COLO668 (cell line): ENCODE data around the gene RNU6-9.

Experiments used
- DNase-seq: peaks from one replicate; lab custom pipeline; 2025; ENCODE audit not compliant: unreplicated experiment; lab: John Stamatoyannopoulos, UW

RNU6-9 gene

DNA sequence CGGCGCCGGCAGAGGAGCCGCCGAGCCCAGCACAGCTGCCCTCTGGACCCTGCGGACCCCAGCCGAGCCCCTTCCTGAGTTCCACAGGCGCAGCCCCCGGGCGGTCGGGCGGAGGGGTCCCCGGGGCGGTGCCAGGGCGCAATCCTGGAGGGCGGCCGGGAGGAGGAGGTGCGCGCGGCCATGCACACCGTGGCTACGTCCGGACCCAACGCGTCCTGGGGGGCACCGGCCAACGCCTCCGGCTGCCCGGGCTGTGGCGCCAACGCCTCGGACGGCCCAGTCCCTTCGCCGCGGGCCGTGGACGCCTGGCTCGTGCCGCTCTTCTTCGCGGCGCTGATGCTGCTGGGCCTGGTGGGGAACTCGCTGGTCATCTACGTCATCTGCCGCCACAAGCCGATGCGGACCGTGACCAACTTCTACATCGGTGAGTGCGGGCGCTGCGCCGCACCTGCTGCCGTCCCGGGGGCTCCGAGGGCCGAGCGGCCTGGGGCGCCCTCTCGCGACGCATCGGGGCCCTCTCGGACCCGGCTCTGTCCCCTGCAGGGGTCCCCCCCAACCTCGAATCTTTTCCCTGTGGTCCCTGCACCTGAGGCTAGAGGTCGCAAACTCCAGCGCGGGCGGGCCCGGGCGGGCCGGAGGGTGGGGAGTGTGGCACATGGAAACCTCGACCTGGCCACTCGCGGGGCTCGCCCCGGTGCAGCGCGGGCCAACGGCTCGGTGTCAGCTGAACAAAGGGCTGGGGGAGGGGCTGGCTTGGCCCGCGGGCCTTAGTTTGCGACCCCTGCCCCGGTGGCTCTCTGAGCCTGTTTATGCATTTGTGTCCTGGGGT is 24.3 kb downstream of the RNU6-9 start, which contains the start of gene KISS1R:
Gene KISS1R (plus strand): TSS at position 11 of the 829 bp plus-strand sequence. CDS start 170 bp downstream, at position 181.
- peak; percentile 61 for DNase-seq

DNA sequence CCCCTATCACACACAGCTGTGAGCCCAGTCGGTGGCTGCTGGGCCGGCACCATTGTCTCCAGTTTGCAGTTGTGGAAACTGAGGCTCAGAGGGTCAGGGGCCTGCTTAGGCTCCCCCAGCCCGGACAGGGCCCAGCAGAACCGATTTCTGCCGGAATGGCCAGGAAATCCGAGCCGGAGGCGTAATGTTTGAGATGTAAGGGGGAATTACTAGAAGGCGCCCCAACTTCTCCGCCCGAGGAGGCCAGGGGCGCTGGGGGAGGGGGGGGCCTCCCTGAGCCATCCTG is 24.8 kb downstream of the RNU6-9 start:
- DNase-seq, result no peak

DNA sequence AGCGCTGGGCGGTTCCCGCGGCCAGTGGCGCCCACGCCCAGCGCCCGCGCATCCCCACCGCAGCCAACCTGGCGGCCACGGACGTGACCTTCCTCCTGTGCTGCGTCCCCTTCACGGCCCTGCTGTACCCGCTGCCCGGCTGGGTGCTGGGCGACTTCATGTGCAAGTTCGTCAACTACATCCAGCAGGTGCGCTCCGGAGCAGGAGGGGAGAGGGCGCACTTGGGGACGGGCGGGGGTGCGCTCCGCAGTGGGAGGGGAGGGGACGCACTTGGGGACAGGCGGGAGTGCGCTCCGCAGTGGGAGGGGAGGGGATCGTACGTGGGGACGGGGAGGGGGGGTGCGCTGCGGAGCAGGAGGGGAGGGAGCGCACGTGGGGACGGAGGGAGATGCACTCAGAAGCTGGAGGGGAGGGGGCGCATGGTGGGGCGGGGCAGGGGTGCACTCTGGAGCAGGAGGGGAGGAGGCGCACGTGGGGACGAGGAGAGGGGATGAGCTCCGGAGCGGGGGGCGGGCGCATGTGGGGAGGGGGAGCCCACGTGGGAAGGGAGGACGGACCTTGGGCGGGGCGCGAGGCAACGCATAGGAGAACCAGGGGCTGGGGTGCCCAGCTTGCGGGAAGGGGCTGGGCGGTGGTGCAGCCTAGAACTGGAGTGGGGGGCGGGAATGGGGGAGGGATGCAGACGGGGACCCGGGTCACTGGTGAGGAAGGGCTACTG is 25.4 kb downstream of the RNU6-9 start:
- DNase-seq, result peak; percentile 34

DNA sequence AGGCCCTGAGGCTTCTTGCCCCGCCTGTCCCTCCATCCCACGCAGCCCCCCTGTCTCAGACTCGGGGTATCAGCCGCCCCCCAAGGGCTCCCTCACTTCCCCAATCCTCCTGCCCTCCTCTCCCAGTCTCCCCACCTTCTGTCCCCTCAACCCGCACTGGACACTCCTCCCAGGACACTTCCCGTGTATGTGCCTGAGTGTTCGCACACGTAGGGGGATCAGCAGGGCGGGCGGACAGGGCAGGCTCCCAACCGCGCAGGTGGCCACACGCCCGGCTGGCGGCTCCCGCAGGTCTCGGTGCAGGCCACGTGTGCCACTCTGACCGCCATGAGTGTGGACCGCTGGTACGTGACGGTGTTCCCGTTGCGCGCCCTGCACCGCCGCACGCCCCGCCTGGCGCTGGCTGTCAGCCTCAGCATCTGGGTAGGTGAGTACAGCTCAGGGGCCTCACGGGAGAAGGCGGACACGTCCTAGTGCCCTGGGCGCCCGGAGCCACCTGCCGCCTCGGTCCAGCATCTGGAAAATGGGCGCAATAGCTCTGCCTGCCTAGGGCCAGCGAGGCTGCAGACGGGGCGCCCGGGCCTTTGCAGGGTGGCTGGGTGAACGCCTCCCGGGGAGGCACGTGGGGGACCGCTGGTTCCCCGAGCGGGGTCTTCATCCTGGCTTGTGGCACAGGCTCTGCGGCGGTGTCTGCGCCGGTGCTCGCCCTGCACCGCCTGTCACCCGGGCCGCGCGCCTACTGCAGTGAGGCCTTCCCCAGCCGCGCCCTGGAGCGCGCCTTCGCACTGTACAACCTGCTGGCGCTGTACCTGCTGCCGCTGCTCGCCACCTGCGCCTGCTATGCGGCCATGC is 26.1 kb downstream of the RNU6-9 start:
- DNase-seq, result peak; percentile 86

DNA sequence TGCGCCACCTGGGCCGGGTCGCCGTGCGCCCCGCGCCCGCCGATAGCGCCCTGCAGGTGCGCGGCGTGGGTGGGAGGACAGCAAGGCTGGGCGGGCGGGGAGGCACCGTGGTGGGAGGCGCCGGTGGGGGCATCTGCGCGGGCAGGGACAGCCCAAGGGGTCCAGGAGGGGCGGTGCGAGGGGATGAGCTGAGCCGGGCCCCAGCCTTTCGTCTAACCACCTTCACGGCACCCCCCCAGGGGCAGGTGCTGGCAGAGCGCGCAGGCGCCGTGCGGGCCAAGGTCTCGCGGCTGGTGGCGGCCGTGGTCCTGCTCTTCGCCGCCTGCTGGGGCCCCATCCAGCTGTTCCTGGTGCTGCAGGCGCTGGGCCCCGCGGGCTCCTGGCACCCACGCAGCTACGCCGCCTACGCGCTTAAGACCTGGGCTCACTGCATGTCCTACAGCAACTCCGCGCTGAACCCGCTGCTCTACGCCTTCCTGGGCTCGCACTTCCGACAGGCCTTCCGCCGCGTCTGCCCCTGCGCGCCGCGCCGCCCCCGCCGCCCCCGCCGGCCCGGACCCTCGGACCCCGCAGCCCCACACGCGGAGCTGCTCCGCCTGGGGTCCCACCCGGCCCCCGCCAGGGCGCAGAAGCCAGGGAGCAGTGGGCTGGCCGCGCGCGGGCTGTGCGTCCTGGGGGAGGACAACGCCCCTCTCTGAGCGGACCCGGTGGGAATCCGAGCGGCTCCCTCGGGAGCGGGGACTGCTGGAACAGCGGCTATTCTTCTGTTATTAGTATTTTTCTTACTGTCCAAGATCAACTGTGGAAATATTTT is 27.0 kb downstream of the RNU6-9 start:
- DNase-seq, result peak; percentile 88

DNA sequence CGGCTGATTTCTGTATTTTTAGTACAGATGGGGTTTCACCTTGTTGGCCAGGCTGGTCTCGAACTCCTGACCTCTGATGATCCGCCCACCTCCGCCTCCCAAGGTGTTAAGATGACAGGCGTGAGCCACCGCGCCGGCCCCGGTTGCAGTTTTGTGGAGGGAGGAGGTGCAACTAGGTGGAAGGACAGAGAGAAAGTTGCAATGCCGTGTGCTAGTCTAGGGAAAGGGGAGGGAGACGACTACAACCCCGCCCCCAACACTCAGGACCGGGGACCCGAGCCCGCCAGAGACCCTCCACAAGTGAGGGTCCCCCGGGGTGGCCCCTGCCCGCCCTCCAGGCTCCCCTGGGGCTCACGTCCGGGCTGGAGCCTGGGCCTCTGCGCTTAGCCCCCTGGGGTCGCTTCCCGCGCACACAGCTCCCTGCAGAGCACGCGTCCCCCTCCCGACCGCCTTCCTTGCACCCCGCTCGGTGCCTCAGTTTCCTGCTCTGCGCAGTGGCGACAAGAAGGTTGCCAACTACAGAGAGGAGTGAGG is 31.3 kb downstream of the RNU6-9 start:
- DNase-seq, result peak; percentile 16

DNA sequence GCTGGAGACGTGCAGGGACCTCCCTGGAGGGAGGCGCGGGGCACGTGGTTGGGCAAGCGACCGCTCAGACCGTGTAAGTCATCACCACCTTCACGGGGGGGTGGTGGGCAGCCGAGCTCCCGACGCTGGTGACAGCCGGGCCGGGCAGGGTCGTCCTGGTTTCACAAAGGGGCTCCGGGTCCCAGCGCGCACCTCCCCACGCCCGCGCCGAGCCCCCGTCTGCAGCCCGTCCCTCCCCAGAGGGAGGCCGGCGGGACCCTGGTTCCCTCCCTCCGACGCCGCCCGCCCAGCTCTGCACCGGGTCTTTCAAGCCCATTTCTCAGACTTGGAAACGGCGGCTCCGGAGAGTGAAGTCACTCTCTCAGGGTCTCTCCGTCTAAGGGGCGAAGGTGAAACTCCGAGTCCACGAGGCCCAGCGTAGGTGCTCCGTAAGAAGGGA is 31.8 kb downstream of the RNU6-9 start:
- DNase-seq, result no peak

DNA sequence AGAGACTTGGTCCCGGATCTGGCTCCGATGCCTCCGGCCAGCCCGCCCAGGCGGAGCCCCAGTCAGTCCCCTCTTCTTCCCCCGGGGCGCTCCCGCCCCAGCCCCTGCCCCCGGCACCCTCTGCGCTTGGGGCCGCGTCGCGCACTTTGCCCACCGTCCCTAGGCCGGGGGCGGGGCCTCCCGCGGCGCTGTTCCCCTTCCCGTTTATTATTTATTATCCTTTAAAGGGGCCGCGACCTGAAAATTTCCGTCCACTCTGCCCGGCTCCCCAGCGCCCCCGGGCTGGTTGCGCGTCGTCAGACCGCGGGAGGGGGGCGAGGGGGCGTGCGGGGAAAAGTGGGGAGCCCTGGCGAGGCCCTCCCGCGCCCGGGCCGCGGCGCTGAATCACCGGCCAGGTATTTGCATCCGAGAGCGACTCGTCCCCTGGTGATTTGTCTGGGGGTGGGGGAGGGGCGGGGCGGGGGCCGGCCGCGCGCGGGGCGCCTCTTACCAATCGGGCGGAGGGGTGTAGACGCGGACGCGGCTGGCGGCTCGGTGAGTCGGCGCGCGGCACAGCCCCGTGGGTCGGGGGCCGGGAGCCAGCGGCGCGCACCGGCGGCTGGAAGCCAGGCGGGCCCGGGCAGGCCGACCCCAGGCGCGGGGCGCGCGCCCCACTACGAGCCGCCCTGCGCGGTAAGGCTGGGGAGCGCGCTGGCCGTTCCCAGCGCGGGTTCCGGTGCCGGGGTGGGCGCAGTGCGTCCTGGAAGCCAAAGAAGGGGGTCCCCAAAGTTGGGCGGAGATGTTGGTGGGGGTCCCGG is 32.4 kb downstream of the RNU6-9 start, which contains the start of gene ARID3A:
Gene ARID3A (plus strand): TSS at position 510 of the 797 bp plus-strand sequence. CDS start 3,494 bp downstream, outside the sequence.
- peak; percentile 86 for DNase-seq

DNA sequence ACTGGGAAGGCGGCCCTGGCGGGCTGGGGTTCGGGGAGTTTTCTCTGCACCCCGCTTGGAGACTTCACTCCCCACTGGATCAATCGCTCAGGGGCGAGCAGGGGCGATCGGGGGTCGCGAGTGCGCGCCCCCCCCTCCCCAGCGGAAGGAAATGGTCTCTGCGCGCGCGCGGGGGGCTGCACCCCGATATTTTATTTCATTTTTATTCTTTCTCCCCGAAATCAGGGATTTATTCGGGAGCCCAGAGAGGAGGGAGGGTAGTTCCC is 33.0 kb downstream of the RNU6-9 start:
- DNase-seq, result no peak

DNA sequence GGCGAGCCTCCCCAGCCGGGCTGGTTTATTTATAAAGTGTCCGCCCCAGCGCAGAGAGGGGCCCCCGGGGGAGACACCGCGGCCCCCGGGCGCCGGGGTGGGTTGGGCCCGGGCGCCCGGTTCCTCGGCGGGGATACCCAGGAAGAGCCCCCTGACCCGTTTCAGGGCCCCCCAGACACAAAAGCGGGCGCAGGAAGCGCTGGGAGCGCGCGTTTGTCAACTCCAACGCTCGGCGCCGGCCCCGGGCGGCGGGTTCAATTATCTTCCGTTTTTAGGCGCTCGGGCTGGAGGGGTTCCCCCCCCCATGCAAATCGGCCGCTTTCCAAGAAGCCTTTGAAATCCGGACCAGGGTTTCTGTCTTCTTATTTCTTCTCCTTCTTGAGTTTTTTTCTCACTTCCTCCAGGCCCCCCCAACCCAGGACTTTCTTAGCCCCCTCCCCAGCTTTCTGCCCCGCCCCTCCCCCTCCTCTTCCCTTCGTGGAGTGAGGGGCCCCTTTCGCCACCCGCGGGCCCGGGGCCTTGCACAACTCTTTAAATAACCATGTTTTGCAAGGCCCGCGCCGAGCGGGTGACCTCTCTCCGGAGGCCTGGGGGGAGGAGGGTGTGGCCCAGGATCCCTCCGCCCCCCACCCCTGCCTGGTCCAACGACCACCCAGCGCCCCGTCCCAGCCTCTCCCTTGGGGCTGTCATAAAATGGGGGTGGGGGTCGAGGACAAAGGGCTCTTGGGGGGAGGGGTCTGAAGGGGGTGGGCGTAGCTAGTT is 33.5 kb downstream of the RNU6-9 start:
- peak; percentile 45 for DNase-seq

DNA sequence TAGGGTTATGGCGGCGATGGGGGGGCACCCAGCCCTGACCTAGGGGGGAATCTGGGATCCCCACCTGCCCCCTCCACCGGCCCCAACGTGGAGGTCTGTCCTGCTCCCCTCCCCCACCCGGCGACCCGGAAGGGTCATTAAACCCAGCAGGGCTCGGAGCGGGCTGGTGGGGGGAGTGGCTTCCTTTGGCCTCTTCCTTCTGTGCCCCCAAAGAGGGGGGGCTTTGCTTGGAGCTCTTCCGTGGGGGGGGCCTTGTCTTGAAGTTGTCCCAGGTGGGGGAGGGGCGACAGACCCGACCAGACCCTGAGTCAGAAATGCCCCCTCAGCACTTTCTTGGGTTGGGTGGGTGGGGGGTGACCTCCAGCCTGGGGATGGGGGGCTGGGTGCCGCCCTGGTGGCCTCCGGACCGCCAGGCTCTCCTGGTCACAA is 34.1 kb downstream of the RNU6-9 start:
- DNase-seq, result no peak

DNA sequence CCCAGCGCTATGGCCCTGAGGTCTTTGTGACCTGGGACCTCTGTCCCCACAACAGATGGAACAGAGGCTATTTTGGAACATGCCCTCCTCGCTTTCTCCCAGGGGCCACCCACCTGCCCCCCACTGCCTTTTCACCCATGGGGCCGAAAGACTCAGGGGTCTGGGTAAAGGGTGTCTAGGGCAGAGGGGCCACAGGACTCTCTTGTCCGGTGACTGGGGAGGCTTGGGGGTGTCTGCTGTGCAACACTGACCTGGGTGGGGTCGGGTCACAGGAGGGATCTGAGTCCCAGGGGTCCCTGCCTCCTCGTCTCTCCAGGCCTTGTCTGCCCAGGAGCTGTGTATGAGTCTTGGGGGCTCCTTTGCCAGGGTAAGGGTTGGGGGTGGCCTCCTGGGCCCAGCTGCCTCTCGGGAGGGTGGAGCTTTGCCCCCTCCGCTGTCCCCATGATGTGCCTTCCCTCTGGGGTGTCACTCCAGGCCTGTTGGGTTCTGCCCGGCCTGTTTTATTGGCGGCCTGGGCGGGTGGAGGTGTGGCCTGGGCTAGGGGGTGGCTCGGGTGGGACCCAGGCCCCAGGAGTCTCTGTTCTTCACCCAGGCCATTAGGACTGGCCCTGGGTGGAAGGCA is 34.6 kb downstream of the RNU6-9 start:
- no peak for DNase-seq

DNA sequence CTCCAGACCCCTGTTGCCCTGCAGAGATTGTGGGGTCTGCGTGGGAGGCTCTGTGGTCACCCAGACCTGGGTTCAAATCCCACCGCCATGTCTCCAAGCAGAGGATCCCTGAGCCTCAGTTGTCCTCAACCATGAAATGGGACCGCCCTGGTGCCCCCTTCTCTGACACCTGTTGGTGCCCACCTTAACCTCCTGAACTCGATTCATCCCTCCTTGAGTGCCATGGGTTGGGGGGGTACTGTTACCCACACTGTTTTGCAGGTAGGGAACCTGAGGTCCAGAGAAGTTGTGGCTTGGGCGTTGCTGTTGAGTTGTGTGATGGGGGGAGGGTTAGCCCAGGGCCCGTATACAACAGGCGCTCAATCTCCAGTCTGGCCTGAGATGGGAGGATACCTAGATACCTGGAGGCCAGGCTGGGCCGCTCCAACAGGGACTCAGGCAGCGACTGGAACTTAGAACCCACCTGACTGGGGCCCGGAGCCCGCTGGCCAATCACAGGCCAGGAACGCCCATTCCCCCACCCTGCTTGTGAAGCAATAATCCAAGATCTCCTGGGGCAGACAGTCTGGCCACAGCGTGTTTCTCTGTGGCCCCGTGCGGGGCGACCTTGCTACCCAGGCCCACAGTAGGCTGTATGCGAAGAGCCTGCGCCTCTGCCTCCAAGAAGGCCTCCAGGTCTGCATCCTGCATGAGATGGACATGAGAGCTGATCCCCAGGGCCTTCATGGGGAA is 35.4 kb downstream of the RNU6-9 start:
- DNase-seq, result no peak

DNA sequence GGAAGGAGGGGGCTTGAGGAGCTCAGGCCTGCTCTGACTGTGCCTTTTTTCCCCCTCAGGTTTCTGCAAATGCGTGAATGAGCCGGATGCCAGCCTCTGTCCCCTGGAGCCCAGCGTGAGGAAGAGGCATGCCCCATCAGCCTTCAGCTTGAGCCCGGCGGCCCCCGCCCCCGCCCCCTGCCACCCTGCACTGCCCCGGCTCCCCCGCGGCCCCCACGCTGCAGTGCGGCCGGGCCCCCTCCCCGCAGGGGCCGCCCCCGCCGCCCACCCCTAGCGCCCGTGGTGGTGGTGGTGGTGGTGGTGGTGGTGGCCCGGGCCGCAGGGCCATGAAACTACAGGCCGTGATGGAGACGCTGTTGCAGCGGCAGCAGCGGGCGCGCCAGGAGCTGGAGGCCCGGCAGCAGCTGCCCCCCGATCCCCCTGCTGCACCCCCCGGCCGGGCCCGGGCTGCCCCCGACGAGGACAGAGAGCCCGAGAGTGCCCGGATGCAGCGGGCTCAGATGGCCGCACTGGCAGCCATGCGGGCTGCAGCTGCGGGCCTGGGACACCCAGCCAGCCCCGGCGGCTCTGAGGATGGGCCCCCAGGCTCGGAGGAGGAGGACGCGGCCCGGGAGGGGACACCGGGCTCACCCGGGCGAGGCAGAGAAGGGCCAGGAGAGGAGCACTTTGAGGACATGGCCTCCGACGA is 36.1 kb downstream of the RNU6-9 start:
- no peak for DNase-seq

DNA sequence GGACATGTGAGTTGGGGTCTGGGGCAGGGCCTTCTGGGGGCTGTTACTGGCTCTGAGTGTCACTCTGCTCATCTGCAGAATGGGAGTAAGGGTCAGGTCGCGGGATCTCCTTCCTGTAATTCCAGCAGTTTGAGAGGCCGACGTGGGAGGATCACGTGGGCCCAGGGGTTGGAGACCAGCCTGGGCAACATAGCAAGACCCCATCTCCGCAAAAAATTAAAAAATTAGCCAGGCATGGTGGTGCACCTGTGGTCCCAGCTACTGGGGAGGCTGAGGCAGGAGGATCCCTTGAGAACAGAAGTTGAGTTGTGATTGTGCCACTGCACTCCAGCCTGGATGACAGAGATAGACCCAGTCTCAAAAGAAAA is 36.6 kb downstream of the RNU6-9 start:
- DNase-seq, result no peak

DNA sequence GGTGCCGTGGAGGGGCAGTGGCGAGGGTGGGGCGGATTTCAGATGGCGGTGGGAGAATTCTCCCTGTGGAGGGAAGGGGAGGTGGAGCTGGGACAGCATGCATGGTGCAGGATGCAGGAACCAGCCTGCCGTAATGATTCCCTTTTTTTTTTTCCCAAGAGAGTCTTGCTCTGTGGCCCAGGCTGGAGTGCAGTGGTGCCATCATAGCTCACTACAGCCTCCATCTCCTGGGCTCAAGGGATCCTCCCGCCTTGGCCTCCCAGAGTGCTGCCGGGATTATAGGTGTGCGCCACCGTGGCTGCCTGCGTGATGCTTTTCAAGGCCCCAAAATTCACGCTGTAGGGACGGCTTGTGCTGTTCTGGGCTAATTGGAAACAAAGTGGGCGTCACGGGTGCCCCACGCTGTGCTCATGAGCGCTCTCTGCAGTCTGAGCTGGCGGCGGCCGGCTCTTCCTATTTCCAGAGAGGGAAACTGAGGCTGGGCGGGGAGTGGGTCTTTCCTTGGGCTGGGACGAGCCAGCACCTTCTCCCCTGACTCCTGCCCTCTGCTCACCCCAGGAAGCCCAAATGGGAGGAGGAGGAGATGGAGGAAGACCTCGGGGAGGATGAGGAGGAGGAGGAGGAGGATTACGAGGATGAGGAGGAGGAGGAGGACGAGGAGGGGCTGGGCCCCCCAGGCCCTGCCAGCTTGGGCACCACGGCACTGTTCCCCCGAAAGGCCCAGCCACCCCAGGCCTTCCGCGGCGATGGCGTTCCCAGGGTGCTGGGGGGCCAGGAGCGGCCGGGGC is 38.8 kb downstream of the RNU6-9 start:
- no peak for DNase-seq
